ENCODE measurements around the gene FASN. TPM values are rescaled to one million over a fixed set of nuclear protein-coding genes. Genes with fewer than 3 reads are reported as not detected.

Gene FASN
- total and polyA plus RNA-seq, 2 of the 13 experiments (the other 11 are each of a cell fraction or from before 2014, with no cell fraction given) = 51.7 to 101 TPM

DNA sequence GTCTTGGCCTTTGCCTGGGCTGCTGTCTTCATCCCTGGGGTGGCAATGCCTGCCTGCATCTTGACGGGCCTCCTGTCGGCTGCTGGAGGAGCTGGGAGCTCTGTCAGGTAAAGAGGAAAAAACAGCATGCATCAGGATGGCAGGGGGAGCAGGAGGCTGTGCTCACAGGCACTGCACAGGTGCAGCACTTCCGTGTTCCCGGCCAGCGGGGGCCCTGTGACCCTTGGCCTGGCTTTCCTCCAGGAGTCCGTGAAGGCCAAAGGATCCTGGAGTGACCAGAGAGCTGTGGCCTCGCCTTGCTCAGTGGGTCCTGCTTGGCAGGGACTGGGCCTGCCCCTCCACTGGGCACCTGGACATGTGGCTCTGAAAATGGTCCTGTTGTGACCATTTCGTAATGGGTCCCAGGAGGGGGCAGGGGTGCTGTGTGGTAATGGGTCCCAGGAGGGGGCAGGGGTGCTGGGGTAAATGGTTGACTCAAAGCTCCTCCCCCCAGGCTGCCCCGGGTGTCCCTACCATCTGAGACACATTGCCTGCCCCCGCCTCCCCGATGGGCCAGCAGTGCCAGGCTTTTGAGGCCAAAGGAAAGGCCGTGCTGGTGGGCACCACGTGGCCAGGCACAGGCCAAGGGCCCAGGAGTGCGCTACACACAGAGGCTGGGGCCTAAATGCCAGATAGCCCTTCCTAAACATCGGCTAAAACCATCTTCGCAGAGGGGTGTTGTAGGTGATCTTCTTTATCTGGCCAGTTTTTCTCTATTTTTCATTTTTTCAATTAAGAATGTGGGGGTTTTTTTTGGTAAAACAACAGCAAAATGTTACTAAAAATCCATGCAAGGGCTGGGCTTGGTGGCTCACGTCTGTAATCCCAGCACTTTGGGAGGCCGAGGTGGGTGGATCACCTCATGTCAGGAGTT, 4.0 kb upstream of the FASN start (continued):
- TF ChIP-seq GPN1 (CRISPR knock-in tag; IDR thresholded peaks at IDR 0.05; ENCODE audit: borderline replicate concordance) (no peak), ZNF557 (CRISPR knock-in tag; IDR thresholded peaks at IDR 0.05) (no peak), HDAC6 (IDR thresholded peaks at IDR 0.05; ENCODE audit: low read depth, low read length) (no peak), EP300 (IDR thresholded peaks at IDR 0.05; ENCODE audit: low read depth in 2 of 2, low read length in 2 of 2) (no peak; a peak in 1 of 4 replicates), EP300 (CRISPR knock-in tag; IDR thresholded peaks at IDR 0.05; ENCODE audit: borderline replicate concordance) (peak; percentile 84), NAIF1 (CRISPR knock-in tag; IDR thresholded peaks at IDR 0.05; ENCODE audit: borderline replicate concordance) (no peak), GATAD1 (CRISPR knock-in tag; IDR thresholded peaks at IDR 0.05) (peak; percentile 64; the same call in 1 of the 2 replicates), CENPX (CRISPR knock-in tag; IDR thresholded peaks at IDR 0.05) (no peak), HNRNPK (IDR thresholded peaks at IDR 0.05; ENCODE audit: low read depth, low read length, poor library complexity, severe bottlenecking) (no peak), KDM5A (IDR thresholded peaks at IDR 0.05; ENCODE audit: borderline replicate concordance, low read length) (no peak), TRIM24 (CRISPR knock-in tag; IDR thresholded peaks at IDR 0.05) (no peak), ZIK1 (CRISPR knock-in tag; IDR thresholded peaks at IDR 0.05; ENCODE audit: borderline replicate concordance, low read depth) (0 out of 2 replicates have a peak, but pooled peaks have one; percentile 69), CC2D1A (CRISPR knock-in tag; IDR thresholded peaks at IDR 0.05) (0 out of 2 replicates have a peak, but pooled peaks have one; percentile 22), PHF21A (CRISPR knock-in tag; IDR thresholded peaks at IDR 0.05) (peak; percentile 96), ZNF672 (CRISPR knock-in tag; IDR thresholded peaks at IDR 0.05) (no peak)
- TF ChIP-seq, protein P1, sequence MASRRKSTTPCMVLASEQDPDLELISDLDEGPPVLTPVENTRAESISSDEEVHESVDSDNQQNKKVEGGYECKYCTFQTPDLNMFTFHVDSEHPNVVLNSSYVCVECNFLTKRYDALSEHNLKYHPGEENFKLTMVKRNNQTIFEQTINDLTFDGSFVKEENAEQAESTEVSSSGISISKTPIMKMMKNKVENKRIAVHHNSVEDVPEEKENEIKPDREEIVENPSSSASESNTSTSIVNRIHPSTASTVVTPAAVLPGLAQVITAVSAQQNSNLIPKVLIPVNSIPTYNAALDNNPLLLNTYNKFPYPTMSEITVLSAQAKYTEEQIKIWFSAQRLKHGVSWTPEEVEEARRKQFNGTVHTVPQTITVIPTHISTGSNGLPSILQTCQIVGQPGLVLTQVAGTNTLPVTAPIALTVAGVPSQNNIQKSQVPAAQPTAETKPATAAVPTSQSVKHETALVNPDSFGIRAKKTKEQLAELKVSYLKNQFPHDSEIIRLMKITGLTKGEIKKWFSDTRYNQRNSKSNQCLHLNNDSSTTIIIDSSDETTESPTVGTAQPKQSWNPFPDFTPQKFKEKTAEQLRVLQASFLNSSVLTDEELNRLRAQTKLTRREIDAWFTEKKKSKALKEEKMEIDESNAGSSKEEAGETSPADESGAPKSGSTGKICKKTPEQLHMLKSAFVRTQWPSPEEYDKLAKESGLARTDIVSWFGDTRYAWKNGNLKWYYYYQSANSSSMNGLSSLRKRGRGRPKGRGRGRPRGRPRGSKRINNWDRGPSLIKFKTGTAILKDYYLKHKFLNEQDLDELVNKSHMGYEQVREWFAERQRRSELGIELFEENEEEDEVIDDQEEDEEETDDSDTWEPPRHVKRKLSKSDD (CRISPR knock-in tag; IDR thresholded peaks at IDR 0.05; ENCODE audit: low read depth) = no peak; the same call in 1 of the 2 replicates
- TF ChIP-seq, protein P2, sequence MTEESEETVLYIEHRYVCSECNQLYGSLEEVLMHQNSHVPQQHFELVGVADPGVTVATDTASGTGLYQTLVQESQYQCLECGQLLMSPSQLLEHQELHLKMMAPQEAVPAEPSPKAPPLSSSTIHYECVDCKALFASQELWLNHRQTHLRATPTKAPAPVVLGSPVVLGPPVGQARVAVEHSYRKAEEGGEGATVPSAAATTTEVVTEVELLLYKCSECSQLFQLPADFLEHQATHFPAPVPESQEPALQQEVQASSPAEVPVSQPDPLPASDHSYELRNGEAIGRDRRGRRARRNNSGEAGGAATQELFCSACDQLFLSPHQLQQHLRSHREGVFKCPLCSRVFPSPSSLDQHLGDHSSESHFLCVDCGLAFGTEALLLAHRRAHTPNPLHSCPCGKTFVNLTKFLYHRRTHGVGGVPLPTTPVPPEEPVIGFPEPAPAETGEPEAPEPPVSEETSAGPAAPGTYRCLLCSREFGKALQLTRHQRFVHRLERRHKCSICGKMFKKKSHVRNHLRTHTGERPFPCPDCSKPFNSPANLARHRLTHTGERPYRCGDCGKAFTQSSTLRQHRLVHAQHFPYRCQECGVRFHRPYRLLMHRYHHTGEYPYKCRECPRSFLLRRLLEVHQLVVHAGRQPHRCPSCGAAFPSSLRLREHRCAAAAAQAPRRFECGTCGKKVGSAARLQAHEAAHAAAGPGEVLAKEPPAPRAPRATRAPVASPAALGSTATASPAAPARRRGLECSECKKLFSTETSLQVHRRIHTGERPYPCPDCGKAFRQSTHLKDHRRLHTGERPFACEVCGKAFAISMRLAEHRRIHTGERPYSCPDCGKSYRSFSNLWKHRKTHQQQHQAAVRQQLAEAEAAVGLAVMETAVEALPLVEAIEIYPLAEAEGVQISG (CRISPR knock-in tag; IDR thresholded peaks at IDR 0.05) = peak; percentile 53; the same call in 1 of the 2 replicates
- TF ChIP-seq, protein P3, sequence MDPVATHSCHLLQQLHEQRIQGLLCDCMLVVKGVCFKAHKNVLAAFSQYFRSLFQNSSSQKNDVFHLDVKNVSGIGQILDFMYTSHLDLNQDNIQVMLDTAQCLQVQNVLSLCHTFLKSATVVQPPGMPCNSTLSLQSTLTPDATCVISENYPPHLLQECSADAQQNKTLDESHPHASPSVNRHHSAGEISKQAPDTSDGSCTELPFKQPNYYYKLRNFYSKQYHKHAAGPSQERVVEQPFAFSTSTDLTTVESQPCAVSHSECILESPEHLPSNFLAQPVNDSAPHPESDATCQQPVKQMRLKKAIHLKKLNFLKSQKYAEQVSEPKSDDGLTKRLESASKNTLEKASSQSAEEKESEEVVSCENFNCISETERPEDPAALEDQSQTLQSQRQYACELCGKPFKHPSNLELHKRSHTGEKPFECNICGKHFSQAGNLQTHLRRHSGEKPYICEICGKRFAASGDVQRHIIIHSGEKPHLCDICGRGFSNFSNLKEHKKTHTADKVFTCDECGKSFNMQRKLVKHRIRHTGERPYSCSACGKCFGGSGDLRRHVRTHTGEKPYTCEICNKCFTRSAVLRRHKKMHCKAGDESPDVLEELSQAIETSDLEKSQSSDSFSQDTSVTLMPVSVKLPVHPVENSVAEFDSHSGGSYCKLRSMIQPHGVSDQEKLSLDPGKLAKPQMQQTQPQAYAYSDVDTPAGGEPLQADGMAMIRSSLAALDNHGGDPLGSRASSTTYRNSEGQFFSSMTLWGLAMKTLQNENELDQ (CRISPR knock-in tag; IDR thresholded peaks at IDR 0.05; ENCODE audit: borderline replicate concordance) = no peak
- TF ChIP-seq, protein P4, sequence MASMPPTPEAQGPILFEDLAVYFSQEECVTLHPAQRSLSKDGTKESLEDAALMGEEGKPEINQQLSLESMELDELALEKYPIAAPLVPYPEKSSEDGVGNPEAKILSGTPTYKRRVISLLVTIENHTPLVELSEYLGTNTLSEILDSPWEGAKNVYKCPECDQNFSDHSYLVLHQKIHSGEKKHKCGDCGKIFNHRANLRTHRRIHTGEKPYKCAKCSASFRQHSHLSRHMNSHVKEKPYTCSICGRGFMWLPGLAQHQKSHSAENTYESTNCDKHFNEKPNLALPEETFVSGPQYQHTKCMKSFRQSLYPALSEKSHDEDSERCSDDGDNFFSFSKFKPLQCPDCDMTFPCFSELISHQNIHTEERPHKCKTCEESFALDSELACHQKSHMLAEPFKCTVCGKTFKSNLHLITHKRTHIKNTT (CRISPR knock-in tag; IDR thresholded peaks at IDR 0.05) = no peak

Data from HepG2 (cell line).